ENCODE data around the gene RIMS3. TPM values are rescaled to one million over a fixed set of nuclear protein-coding genes. Genes with fewer than 3 reads are reported as not detected.
A peak's percentile ranks its signal among the peaks of the same experiment; 100 is the strongest.

The RIMS3 gene
- total RNA-seq, 1 experiment from 2014 or later = 0.97 TPM

GRCh38 chr1:40593449-40594186, 71.9 kb downstream of the RIMS3 start:
- no peak for DNase-seq (ENCODE audit: low read depth)

GRCh38 chr1:40592107-40592803, 73.2 kb downstream of the RIMS3 start:
- DNase-seq (ENCODE audit: low read depth) = peak; percentile 13

- no peak for DNase-seq (ENCODE audit: low read depth)
These were observed 76.9 kb downstream of the RIMS3 start for GRCh38 chr1:40588586-40588985.

DNA sequence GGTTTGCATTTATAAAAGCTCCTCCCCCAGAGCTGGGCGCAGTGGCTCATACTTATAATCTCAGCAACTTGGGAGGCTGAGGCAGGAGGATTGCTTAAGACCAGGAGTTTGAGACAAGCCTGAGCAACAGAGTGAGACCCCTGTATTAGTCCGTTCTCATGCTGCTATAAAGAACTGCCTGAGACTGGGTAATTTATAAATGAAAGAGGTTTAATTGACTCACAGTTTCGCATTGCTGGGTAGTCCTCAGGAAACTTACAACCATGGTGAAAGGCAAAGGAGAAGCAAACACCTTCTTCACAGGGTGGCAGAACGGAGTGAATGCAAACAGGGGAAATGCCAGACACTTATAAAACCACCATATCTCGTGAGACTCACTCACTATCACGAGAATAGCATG, 81.5 kb downstream of the RIMS3 start:
- no peak for DNase-seq (ENCODE audit: low read depth)

DNA sequence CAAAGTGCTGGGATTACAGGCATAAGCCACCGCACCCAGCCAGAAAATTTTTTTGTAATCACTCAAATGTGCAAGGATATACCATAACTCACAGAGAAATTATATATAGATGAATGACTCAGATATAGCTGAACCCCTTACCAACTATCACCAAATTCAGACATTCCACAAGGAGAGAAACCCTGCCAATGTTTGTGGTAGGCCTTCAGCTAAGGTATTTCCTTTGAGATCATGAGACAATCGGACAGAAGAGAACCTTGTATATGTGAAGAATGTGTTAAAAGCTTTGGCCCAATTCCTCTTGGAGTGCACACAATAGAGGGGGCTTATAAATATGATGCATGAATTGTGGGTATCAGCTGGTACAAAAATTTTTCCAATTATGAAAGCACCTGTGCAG, 83.4 kb downstream of the RIMS3 start:
- DNase-seq (ENCODE audit: low read depth) = no peak

GRCh38 chr1:40575336-40575735, 90.1 kb downstream of the RIMS3 start:
- DNase-seq (ENCODE audit: low read depth) = no peak

- peak; percentile 23 for DNase-seq (ENCODE audit: low read depth)
These were observed 90.7 kb downstream of the RIMS3 start for GRCh38 chr1:40574805-40575204.

Other genes with a start within 250 kb of the RIMS3 start
- 4.8 and 8.5 TPM in 2 replicates for gene ZFP69B, start 215.2 kb downstream of the RIMS3 start, total RNA-seq (2014; rRNA removed; shearing (Covaris generic))
- gene ZFP69, start 188.4 kb downstream of the RIMS3 start, total RNA-seq (2014; rRNA removed; shearing (Covaris generic)) = 5.3 and 9.3 TPM in 2 replicates
- 2.1 and 8.3 TPM in 2 replicates for gene EXO5, start 156.9 kb downstream of the RIMS3 start, total RNA-seq (2014; rRNA removed; shearing (Covaris generic))
- gene ZNF684, start 134.0 kb downstream of the RIMS3 start, total RNA-seq (2014; rRNA removed; shearing (Covaris generic)) = 8.6 and 8.7 TPM in 2 replicates
- gene NFYC, start 26.0 kb upstream of the RIMS3 start, total RNA-seq (2014; rRNA removed; shearing (Covaris generic)) = 20.4 and 24.2 TPM in 2 replicates
- gene KCNQ4, start 118.1 kb upstream of the RIMS3 start, total RNA-seq (2014; rRNA removed; shearing (Covaris generic)) = 0.17 TPM in 1 of 2 replicates, not detected in the other
- 5.8 and 18.7 TPM in 2 replicates for gene CITED4, start 196.7 kb upstream of the RIMS3 start, total RNA-seq (2014; rRNA removed; shearing (Covaris generic))

Measured in Daoy (cell line).